Stimulated activated CD4-positive, alpha-beta T cell treated with anti-CD3 and anti-CD28 coated beads, Interleukin-4, amount 100 ng/mL, for 4 hours (primary cell): ENCODE results near the gene SSB.
"Not testable (repeated sequence)": the region's sequence is repeated elsewhere in the genome, so short reads cannot be mapped to it uniquely, and the experiment has no call there.

Experiments
- DNase-seq, 2 experiments: peaks; one replicate each; pipeline ENCODE4 v3.0.0-alpha.2; 2020

Gene SSB

DNA sequence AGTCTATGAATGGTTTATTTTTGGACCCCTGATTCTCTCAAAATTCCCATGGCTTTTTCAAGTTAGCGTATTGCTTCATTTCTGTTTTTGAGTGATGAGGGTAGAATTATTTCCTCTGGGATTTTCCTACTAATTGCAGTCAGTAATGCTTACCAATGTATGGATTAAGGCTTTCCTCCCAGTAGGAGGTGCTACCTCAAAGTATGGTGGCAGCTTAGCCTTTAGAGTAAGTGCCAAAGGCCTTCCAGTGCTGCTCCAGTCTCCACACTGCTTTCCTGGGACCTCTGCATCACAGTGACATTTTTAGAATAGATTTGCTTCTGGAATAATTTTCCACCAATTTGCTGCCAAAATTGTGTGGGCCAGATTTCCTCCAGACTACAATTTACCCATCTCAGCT, 16.2 kb upstream of the SSB start:
- no peak for DNase-seq

DNA sequence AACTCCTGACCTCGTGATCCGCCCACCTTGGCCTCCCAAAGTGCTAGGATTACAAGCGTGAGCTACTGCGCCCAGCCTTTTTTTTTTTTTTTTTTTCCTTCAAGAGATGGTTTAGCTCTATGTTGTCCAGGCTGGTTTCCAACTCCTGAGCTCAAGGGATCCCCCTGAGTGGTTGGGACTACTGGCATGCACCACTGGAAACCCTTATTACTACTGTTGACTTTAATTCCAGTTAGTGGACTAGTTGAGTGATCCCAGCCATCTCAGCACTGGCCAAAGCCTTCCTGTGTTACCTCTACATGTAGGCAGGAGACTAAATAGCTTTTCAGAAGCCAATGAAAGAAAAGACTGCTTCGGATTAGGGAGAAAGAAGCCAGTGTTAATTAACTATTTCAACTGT, 8.1 kb upstream of the SSB start:
- no peak for DNase-seq

DNA sequence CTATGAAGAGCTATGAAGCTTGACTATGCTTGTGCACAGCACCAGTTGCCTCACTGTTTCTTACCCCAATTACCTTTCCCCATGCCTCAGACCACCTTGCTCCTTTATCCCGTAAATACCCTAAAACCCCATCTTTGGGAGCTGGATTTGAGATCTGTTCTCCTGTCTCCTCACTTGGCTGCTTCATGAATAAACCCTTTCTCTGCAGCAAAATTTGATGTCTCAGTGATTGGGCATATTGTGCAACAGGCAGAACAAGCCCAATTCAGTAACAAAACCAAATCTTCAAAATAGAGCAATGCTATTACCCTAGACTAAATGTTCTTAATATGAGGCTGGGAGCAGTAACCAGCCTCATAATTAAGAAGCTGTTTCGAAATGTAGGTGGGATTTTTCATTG, 3.5 kb upstream of the SSB start:
- DNase-seq: no peak

DNA sequence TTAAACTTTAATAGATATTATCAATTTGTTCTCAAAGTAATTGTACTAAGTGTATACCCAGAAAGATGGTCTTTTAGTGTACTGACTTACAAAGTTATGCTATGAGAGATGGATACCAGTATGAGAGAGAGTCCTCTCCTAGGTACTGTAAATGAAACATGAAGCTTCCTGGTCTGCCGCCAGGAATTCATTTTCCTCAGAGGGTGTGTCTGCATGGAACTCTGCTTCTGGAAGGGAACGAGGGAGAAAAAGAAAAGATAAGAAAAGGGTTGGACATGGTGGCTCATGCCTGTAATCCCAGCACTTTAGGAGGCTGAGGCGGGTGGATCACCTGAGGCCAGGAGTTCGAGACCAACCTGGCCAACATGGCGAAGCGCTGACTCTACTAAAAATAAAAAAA, 2.2 kb upstream of the SSB start:
- no peak for DNase-seq

DNA sequence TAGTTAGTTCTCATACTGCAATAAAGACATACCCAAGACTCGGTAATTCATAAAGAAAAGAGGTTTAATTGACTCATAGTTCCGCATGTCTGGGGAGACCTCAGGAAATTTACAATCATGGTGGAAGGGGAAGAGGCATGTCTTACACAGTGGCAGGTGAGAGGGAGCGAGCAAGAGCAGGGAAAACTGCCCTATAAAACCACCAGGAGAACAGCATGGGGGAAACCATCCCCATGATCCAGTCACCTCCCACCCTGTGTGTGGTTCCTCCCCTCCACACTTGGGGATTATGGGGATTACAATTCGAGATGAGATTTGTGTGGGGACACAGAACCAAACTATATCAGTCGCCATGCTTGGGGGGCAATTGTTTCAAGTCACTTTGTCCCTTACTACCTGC, 1.1 kb upstream of the SSB start:
- no peak for DNase-seq

DNA sequence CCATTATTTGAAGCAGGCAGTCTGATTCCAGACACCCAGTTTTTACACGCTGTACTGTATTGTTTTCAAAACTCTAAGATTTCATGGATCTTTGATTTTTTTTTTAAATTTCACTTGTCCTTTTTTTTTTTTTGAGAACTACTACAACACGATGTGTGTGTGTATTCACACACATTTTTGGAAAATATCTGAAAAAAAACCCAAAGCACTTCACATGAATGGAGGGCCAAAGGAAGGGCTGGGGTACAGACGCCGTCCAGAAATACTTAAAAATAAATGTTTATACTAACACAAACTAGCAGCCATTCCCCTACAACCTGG, 314 bp upstream of the SSB start:
- DNase-seq: no peak

DNA sequence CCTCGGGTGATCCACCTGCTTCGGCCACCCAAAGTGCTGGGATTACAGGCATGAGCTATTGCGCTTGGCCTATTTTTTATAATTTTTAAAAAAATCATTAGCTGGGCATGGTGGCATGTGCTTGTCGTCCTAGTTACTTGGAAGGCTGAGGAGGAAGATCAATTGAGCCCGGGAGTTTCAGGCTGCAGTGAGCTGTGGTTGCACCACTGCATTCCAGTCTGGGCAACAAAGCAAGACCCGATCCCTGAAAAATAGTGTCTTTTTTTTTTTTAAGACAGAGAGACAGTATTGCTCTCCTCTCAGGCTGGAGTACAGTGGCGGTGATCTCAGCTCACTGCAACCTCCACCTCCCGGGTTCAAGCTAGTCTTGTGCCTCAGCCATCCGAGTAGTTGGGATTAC, 4.8 kb downstream of the SSB start:
- no peak for DNase-seq

DNA sequence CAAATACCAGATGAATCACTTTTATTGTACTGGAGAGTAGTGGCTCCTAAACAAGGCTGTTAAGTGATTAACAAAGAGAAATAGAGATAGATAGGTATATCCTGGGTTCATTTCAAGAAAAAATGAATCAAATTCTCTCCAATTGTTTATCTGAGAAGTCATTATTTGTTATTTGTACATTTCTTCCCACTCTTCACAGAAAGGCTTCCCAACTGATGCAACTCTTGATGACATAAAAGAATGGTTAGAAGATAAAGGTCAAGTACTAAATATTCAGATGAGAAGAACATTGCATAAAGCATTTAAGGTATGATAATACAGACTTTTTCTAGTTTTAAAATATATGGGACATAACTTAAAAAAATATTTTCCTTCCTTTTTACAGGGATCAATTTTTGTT, 7.9 kb downstream of the SSB start:
- DNase-seq: no peak

DNA sequence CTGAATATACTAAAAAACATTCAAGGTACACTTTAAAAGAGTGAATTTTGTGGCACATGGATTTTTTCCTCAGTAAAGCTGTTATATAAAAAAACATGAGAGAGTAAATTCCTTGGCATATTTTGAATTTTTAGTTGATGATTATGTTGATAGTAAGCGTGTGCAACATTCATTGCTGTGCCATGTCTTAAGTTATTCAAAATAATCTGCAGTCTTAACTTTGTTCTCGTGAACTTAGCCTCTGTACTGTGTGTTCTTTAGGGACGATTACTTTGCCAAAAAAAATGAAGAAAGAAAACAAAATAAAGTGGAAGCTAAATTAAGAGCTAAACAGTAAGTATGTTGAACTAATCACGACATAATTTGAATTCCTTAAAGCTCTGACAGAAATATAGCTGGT, 9.6 kb downstream of the SSB start:
- no peak for DNase-seq

DNA sequence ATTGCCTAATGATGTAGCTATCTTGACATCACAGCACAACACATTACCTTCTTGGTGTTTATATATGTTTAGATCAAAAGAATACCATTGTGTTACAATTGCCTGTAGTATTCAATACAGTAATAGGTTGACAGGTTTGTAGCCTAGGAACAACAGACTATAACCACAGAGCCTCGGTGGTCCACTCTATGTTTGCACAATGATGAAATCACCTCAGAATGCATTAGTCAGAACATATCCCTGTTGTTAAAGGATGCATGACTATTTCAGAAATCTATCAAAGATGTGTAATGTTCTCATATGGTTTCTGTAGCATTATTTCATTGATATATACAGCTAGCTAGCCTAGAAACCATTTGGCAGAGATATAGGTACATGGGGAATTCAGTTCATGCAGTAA, 17.2 kb downstream of the SSB start:
- no peak for DNase-seq

DNA sequence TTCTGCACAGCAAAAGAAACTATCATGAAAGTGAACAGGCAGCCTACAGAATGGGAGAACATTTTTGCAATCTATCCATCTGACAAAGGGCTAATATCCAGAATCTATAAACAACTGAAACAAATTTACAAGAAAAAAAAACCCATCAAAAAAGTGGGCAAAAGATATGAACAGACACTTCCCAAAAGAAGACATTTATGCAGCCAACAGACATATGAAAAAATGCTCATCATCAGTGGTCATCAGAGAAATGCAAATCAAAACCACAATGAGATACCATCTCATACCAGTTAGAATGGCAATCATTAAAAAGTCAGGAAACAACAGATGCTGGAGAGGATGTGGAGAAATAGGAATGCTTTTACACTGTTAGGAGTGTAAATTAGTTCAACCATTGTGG, 18.3 kb downstream of the SSB start:
- not testable (repeated sequence) for DNase-seq

DNA sequence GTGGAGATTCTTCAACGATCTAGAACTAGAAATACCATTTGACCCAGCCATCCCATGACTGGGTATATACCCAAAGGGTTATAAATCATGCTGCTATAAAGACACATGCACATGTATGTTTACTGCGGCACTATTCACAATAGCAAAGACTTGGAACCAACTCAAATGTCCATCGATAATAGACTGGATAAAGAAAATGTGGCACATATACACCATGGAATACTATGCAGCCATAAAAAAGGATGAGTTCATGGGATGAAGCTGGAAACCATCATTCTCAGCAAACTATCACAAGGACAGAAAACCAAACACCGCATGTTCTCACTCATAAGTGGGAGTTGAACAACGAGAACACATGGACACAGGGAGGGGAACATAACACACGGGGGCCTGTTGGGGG, 18.7 kb downstream of the SSB start:
- DNase-seq: not testable (repeated sequence)

DNA sequence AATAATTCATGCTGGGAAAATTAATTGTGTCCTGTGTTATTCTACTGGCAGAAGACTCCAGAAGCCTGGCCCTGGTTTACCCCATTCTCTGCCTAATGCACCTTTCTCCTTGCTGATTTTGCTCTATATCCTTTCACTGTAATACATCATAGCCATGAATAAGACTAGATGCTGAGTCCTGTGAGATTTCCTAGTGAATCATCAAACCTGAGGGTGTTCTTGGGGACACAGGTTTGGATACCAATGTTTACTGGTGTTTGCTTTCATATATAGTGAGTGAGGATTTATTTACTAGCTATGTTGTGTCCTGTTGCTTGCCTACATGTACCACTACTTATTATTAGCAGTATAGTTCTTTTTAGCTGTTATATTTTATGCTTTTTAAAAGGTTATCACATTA, 19.6 kb downstream of the SSB start:
- DNase-seq: no peak

DNA sequence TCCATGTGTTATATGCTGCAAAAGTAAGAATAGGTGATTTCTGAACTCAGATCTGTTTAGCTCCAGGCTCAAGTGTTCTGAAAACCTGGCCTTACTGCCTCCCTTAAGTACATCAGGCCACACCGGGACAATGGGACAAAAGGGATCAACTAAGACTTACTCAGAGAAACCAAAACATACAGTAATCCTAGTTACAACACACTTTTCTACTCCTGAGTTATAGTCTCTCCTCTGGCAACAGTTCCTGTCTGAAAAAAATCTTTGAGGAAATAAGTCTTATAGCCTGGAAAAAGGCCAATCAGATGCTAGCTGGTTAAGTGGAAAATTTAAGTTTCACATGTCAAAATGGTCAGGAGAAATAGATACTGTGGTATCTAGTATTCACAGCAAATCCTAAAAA, 20.4 kb downstream of the SSB start:
- no peak for DNase-seq

DNA sequence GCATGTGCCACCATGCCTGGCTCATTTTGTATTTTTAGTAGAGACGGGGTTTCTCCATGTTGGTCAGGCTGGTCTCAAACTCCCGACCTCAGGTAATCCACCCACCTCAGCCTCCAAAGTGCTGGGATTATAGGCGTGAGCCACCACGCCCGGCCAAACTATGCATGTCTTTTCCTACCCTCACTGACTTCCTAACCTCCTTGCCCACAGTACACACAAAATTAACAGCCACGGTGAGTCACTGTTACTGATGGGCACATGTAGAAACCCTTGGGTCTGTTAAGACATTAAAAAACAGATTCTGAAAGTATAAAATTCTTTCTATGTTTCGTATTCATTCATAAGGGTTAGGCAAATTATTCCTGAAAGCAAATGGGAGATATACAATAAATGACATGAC, 21.4 kb downstream of the SSB start:
- DNase-seq: not testable (repeated sequence)

DNA sequence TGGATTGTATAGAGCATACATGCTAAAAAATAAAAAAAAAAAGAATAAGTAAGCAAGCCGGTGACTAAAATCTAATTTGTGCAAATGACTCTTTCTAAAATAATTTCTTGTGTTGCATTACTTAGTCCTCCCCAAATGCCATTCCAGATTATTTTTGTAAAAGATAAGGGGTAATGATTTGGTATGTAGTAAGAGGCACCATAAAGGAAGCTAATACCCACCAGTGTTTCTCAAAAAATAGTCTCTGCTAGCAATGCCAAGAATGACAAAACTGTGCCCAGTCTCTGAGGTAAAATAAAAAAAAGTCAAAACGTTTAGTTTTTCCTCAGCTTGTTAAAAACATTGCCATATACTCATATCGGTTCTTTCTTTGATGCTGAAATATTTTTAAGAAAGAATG, 23.4 kb downstream of the SSB start:
- DNase-seq: no peak

DNA sequence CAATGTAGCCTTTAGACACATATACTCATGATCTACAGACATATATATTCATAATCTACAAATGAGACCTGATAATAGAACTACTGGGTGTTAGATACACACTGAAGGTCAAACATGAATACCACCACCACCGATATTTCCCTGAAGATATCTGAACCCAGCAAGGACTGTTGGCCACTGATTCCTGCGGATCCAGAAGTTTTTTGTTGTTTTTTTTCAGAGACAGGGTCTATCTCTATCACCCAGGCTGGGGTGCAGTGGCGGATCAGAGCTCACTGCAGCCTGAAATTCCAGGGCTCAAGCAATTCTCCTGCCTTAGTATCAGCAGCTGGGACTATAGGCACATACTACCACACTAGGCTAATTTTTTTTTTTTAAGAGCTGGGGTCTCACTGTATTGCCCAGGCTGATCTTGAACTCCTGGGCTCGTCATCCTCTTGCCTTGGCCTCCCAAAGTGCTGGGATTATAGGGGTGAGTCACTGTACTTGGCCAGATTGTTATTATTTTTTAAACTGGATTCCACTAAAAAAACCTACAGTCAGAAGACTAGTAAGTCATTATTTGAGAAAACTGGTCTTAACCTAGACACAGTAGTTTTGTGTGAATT, 24.2 kb downstream of the SSB start:
- no peak for DNase-seq

DNA sequence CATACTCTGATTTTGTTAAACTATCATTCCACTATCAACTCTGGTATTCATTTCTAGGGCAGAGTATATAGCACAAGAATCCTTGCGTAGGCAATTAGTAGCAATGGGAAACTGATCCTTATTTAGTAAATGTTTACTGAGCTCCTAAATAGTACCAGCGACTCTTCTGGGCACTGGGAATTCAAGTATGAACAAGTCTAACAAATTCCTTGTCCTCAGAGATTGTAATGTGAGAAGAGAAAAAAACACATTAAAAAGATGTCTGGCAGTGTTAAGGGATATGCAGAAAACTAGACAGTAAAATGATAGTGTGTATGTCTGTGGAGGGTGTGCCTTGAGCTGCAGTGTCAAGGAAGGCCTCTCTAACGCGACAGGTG, 25.3 kb downstream of the SSB start:
- DNase-seq: no peak

DNA sequence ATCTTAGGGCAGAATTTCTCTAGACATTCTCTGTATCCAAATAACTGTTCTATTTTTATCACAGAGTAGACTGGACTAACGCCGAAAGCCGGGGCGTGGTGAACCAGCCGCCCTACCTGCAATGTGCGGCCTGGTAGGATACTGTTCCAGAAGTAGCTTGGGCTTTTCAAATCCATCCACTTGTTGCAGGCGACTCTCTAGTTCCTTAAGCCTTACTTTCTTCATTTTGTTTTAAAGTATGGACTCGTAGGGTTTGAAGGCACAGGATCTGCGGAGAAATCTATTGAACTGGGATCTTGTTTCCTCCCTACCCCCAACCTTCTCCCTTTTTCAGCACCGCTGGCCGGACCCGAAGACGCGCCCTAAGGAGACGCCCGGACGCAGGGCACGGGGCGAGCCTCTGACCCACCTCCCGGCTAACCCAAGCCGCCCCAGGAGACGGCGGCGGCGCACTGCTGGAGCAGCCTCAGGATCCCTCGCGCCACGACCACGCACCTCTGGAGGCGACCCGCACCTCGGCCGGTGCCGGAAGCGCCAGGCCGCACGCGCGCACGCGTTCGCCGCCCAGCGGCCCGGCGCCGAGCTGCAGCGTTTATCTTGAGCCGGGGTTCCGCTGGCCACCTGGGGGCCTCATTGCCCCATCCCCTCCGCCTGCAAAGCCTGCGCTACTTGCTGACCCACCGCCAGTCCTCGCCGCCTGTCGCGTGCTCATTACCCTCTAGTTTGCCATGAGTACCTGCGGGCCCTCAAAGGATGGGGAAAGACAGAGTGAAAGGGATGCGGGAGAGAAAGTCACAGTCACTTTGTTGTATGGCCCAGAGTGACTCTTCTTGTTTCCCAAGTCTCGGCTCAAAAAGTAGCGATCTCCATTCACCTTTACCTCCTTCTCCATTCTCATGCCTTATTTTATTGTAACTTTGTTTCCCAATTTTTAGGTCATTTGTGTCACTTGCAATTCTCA, 26.0 kb downstream of the SSB start, which contains the start of gene METTL5:
Gene METTL5, minus strand, starts transcription at position 533 of the 961 bp plus-strand sequence. Its CDS starts 308 bp downstream, at position 225.
- DNase-seq: peak; percentile 72 to 79

DNA sequence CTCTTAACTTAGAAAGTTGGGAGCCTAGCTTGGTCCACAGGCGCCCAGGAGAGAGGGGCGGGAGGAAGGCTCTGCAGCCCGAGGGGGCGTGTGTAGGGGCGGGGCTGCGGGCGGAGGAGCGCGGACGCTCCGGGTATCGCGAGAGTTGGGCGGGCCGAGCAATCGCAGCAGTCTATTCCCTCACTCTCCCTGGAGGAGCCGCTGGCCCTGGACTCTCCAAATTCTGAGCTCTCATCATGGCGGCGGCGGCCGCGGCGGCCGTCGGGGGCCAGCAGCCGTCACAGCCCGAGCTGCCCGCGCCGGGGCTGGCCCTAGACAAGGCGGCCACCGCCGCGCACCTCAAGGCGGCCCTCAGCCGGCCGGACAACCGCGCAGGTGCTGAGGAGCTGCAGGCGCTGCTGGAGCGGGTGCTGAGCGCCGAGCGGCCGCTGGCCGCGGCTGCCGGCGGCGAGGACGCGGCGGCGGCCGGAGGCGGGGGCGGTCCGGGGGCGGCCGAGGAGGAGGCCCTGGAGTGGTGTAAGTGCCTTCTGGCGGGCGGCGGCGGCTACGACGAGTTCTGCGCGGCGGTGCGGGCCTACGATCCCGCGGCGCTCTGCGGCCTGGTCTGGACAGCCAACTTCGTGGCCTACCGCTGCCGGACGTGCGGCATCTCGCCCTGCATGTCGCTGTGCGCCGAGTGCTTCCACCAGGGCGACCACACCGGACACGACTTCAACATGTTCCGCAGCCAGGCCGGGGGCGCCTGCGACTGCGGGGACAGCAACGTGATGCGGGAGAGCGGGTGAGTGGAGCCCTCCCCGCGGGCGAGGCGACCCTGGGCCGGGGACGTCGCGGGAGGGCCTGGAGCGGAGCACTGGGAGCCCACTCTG, 28.8 kb downstream of the SSB start, which contains the start of gene UBR3:
Gene UBR3, plus strand, starts transcription at position 183 of the 869 bp plus-strand sequence. Its CDS starts 54 bp downstream, at position 237.
- peak; percentile 86 to 93 for DNase-seq

DNA sequence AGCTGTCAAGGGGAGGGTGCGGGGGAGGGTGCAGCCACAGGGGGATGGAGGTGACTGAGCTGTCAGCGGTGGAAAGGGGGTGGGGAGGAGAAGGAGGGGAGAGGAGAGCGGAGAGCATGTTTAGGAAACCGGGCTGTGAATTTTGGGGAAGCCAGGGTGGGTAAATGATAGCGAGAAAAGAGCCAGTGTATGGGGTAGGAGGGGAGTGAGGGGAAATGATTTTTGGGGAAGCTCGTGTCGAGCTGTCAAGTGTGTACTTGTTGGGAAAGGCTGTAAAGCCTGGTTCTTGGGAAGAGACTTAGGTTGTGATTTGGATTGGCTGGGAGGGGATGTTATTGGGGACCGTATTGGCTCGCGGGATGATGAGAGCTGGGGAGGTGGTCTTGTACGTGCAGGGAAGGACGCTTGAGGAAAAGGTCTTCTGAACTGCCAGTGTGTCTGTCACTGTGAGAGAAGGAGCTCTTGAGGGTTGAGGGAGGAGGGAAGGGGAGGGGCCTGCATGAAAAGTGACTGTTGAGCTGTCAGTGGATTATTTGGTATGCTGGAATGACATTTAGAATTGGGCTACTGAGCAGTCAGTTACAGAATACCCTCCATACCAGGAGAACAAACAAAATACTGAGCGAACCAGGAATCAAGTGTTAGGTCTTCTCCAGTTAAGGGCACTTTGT, 29.6 kb downstream of the SSB start:
- DNase-seq: peak; percentile 46 to 49

DNA sequence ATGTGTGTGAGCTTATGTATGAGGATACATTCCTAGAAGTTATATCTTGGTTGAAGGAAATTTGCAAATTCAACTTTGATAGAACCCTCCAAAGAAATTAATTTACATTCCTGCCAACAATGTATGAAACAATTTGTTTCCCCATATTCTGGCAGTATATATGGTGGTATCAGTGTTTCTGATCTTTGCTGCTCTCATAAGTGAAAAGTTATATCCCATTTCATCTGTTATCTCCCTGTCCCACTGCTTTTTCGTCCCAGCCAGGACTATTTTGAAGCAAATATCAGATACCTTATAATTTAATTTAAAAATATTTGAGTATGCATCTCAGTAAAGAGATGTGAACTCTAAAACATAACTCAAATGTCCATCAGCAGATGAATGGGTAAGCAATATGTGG, 35.7 kb downstream of the SSB start:
- no peak for DNase-seq
